Measurements from ENCODE around the gene ZNF511. TPM values are rescaled to one million over a fixed set of nuclear protein-coding genes. Genes with fewer than 3 reads are reported as not detected.

The ZNF511 gene
- total RNA-seq, 2 experiments from 2014 or later: 38.1 to 40.9 TPM

DNA sequence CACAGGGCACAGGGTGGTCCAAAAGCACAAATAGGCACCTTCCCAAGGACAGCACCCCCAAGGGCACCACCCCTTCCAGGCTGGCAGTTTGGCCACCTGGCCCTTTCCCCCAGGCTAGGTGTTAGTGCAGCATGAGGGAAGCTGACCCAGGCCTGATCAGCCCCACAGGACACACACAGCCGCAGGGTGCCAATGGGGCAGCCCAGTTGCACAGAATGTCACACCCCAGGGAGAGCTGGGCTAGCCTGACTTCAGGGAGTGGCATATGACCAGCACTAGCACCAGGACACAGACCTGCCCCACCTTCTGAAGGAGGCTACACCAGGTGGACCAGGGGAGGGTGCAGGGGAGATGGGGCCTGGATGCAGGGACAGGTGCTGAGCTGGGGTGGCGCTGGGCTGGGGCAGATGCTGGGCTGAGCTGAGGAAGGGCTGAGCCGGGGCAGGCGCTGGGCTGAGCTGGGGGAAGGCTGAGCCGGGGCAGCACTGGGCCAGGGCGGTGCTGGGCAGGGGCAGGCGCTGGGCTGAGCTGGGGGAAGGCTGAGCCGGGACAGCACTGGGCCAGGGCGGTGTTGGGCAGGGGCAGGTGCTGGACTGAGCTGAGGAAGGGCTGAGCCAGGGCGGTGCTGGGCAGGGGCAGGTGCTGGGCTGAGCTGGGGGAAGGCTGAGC, 28.2 kb upstream of the ZNF511 start:
- ChIA-PET CTCF (interaction anchor here (1.1 kb wide), 1 partner anchor 27 kb away, joined by 3 read pairs; no protein-coding TSS in a partner anchor), POLR2A (interaction anchor here (3.3 kb wide), 1 partner anchor 22 kb away, joined by 20 read pairs; no protein-coding TSS in a partner anchor)
- TF ChIP-seq, protein P1, sequence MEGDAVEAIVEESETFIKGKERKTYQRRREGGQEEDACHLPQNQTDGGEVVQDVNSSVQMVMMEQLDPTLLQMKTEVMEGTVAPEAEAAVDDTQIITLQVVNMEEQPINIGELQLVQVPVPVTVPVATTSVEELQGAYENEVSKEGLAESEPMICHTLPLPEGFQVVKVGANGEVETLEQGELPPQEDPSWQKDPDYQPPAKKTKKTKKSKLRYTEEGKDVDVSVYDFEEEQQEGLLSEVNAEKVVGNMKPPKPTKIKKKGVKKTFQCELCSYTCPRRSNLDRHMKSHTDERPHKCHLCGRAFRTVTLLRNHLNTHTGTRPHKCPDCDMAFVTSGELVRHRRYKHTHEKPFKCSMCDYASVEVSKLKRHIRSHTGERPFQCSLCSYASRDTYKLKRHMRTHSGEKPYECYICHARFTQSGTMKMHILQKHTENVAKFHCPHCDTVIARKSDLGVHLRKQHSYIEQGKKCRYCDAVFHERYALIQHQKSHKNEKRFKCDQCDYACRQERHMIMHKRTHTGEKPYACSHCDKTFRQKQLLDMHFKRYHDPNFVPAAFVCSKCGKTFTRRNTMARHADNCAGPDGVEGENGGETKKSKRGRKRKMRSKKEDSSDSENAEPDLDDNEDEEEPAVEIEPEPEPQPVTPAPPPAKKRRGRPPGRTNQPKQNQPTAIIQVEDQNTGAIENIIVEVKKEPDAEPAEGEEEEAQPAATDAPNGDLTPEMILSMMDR (IDR thresholded peaks at IDR 0.05): no peak
- peaks cover 34% of the 10 kb centered on the region for H3K4me1 Mint-ChIP-seq (ENCODE audit: low read depth)
- H3K4me3 Mint-ChIP-seq: no peak overlapping the region
- no peaks in the 10 kb centered on the region for H3K27me3 Mint-ChIP-seq
- H3K4me1 ChIP-seq (ENCODE audit: insufficient read depth, low read length): peaks cover 48% of the 10 kb centered on the region
- no peaks in the 10 kb centered on the region for H3K27me3 ChIP-seq (ENCODE audit: control insufficient read depth in 1 of 2, insufficient read depth in 2 of 2, low read length in 2 of 2)
- intact Hi-C loops (cut with DNase I, micrococcal nuclease): no loop called here
- no peak overlapping the region for H3K27ac ChIP-seq (ENCODE audit: low read depth in 1 of 2, low read length in 2 of 2)
- no peak for DNase-seq
- H3K9me3 ChIP-seq (ENCODE audit: control insufficient read depth in 1 of 2, insufficient read depth in 1 of 2, low read length in 2 of 2): no peaks in the 10 kb centered on the region
- peaks cover 35% of the 10 kb centered on the region for H3K36me3 ChIP-seq (ENCODE audit: insufficient read depth, low read length)
- no peaks in the 10 kb centered on the region for H3K9me3 Mint-ChIP-seq
- H3K36me3 Mint-ChIP-seq (ENCODE audit: low read depth): peaks cover 56% of the 10 kb centered on the region
- peak overlapping the region; percentile 97 for H3K27ac Mint-ChIP-seq
- no peak overlapping the region for H3K4me3 ChIP-seq (ENCODE audit: low read length)
- no peak for ATAC-seq (ENCODE audit: poor library complexity)

DNA sequence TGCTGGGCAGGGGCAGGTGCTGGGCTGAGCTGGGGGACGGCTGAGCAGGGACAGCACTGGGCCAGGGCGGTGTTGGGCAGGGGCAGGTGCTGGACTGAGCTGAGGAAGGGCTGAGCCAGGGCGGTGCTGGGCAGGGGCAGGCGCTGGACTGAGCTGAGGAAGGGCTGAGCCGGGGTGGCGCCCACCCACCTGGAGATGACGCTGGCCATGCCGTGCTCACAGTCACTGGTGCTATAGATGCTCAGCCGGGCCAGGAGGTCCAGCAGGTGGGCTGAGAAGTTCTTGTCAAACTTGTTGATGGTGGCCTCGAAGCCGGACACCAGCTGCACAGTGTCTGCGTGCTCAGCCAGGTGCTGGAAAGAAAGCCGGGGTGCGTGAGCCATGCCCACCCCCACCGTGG, 27.6 kb upstream of the ZNF511 start:
- POLR2A ChIA-PET: no interaction called here
- DNase-seq: no peak
- Histone ChIP-seq H3K4me1 (ENCODE audit: insufficient read depth, low read length) (peaks cover 43% of the 10 kb centered on the region), H3K9me3 (ENCODE audit: control insufficient read depth in 1 of 2, insufficient read depth in 1 of 2, low read length in 2 of 2) (no peaks in the 10 kb centered on the region), H3K27me3 (ENCODE audit: control insufficient read depth in 1 of 2, insufficient read depth in 2 of 2, low read length in 2 of 2) (no peaks in the 10 kb centered on the region), H3K27ac (ENCODE audit: low read depth in 1 of 2, low read length in 2 of 2) (no peak overlapping the region), H3K4me3 (ENCODE audit: low read length) (no peak overlapping the region), H3K36me3 (ENCODE audit: insufficient read depth, low read length) (peaks cover 41% of the 10 kb centered on the region)
- Mint-ChIP-seq H3K4me1 (ENCODE audit: low read depth) (peaks cover 28% of the 10 kb centered on the region), H3K27me3 (no peaks in the 10 kb centered on the region), H3K9me3 (no peaks in the 10 kb centered on the region), H3K4me3 (no peak overlapping the region), H3K27ac (no peak overlapping the region), H3K36me3 (ENCODE audit: low read depth) (peaks cover 56% of the 10 kb centered on the region)
- TF ChIP-seq, protein P1 (IDR thresholded peaks at IDR 0.05): no peak
- no peak for ATAC-seq (ENCODE audit: poor library complexity)
- intact Hi-C loops (cut with DNase I, micrococcal nuclease): no loop called here
- CTCF ChIA-PET: interaction anchor here (1.1 kb wide), 1 partner anchor 27 kb away, joined by 3 read pairs; no protein-coding TSS in a partner anchor

DNA sequence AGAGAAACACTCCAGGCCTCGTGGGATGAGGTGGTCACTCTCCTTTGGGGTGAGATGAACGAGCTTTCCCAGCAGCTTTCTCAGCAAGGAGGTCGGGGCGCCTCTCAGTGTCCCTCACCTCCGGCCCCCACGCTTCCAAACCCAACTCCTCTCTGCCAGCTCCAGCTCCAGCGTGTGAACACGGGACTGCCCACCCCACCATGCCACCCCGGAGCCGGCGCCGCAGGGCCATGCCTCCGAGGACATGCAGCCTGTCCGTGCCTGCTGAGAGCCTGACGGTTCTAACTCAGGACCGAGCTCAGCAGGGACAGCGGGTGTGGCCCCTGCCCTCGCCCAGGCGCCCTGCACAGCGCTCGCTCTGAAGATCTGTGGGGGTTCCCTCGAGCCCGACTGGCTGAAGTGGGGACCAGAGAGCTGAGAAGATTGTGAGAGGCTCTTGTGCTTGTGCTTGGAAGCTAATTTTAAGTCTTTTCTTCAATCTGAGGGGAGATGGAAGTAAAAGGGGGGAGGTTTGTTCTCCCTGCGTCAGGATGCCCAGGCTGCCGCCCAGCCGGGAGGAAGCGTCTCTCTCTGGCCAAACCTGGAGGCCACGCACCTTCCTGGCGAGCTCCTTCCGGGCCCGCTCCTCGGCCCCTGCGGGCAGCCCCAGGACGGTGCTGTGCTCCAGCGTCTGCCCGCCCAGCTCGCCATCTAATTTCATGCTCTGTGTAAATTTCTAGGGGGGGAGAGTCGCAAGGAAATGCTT, 26.9 kb upstream of the ZNF511 start:
- H3K4me1 ChIP-seq (ENCODE audit: insufficient read depth, low read length): peaks cover 38% of the 10 kb centered on the region
- intact Hi-C loops (cut with DNase I, micrococcal nuclease): no loop called here
- no peak for DNase-seq
- TF ChIP-seq, protein P1 (IDR thresholded peaks at IDR 0.05): no peak
- Mint-ChIP-seq H3K27me3 (no peaks in the 10 kb centered on the region), H3K9me3 (no peaks in the 10 kb centered on the region), H3K27ac (no peak overlapping the region), H3K4me3 (no peak overlapping the region), H3K4me1 (ENCODE audit: low read depth) (peaks cover 25% of the 10 kb centered on the region), H3K36me3 (ENCODE audit: low read depth) (peaks cover 63% of the 10 kb centered on the region)
- no peaks in the 10 kb centered on the region for H3K9me3 ChIP-seq (ENCODE audit: control insufficient read depth in 1 of 2, insufficient read depth in 1 of 2, low read length in 2 of 2)
- POLR2A ChIA-PET: no interaction called here
- CTCF ChIA-PET: interaction anchor here (1.1 kb wide), 1 partner anchor 26 kb away, joined by 3 read pairs; no protein-coding TSS in a partner anchor
- no peak overlapping the region for H3K4me3 ChIP-seq (ENCODE audit: low read length)
- H3K36me3 ChIP-seq (ENCODE audit: insufficient read depth, low read length): peaks cover 47% of the 10 kb centered on the region
- no peak for ATAC-seq (ENCODE audit: poor library complexity)
- no peaks in the 10 kb centered on the region for H3K27me3 ChIP-seq (ENCODE audit: control insufficient read depth in 1 of 2, insufficient read depth in 2 of 2, low read length in 2 of 2)
- H3K27ac ChIP-seq (ENCODE audit: low read depth in 1 of 2, low read length in 2 of 2): no peak overlapping the region

All from CD4-positive, alpha-beta T cell (primary cell).